GM18498 (cell line): ENCODE data around the gene CSMD2.

ENCODE experiments used
- ATAC-seq: cut with Tn5 transposase; IDR thresholded peaks from one replicate; pipeline ENCODE4 v1.9.1; 2021; ENCODE audit warnings: mild to moderate bottlenecking, moderate library complexity; ENCODE audit not compliant: unreplicated experiment

The CSMD2 gene

GRCh38 chr1:33577663-33578062 is 587.4 kb downstream of the CSMD2 start:
- ATAC-seq: no peak

- ATAC-seq: no peak
These were observed 588.0 kb downstream of the CSMD2 start for GRCh38 chr1:33576821-33577599.

GRCh38 chr1:33575324-33575879 is 589.6 kb downstream of the CSMD2 start:
- no peak for ATAC-seq

- ATAC-seq: no peak
These were observed 591.4 kb downstream of the CSMD2 start for GRCh38 chr1:33573661-33574060.

- no peak for ATAC-seq
These were observed 592.6 kb downstream of the CSMD2 start for GRCh38 chr1:33572387-33572786.

- no peak for ATAC-seq
These were observed 595.7 kb downstream of the CSMD2 start for GRCh38 chr1:33569331-33569730.

- no peak for ATAC-seq
These were observed 601.3 kb downstream of the CSMD2 start for GRCh38 chr1:33563699-33564098.

- ATAC-seq: no peak
These were observed 602.5 kb downstream of the CSMD2 start for GRCh38 chr1:33562563-33562962.

GRCh38 chr1:33561576-33561975 is 603.5 kb downstream of the CSMD2 start:
- ATAC-seq: no peak

- ATAC-seq: no peak
These were observed 604.4 kb downstream of the CSMD2 start for GRCh38 chr1:33560680-33561079.

- no peak for ATAC-seq
These were observed 616.3 kb downstream of the CSMD2 start for GRCh38 chr1:33548721-33549120.

- no peak for ATAC-seq
These were observed 616.7 kb downstream of the CSMD2 start for GRCh38 chr1:33548319-33548718.

GRCh38 chr1:33547576-33547975 is 617.5 kb downstream of the CSMD2 start:
- ATAC-seq: no peak

- ATAC-seq: no peak
These were observed 623.1 kb downstream of the CSMD2 start for GRCh38 chr1:33541966-33542365.

- no peak for ATAC-seq
These were observed 627.1 kb downstream of the CSMD2 start for GRCh38 chr1:33537885-33538284.

- no peak for ATAC-seq
These were observed 629.7 kb downstream of the CSMD2 start for GRCh38 chr1:33535334-33535733.

GRCh38 chr1:33532936-33533335 is 632.1 kb downstream of the CSMD2 start:
- no peak for ATAC-seq

- ATAC-seq: no peak
These were observed 632.8 kb downstream of the CSMD2 start for GRCh38 chr1:33532250-33532649.

- ATAC-seq: no peak
These were observed 635.1 kb downstream of the CSMD2 start for GRCh38 chr1:33529957-33530356.

GRCh38 chr1:33527934-33528333 is 637.1 kb downstream of the CSMD2 start:
- no peak for ATAC-seq

GRCh38 chr1:33524586-33524985 is 640.4 kb downstream of the CSMD2 start:
- ATAC-seq: no peak

GRCh38 chr1:33519240-33519884 is 645.7 kb downstream of the CSMD2 start:
- ATAC-seq: no peak
